Ramos (cell line): ENCODE data around the gene KRT79.
"Not testable (repeated sequence)": the region's sequence is repeated elsewhere in the genome, so short reads cannot be mapped to it uniquely, and the experiment has no call there.

Source experiments
- in situ Hi-C: fragments of 300-500 bp; cut with MboI; formaldehyde crosslinking; loops from one replicate; pipeline ENCODE4 v1.14.3; 2022; ENCODE audit warnings: low sequenced_read_pairs; ENCODE audit not compliant: unreplicated experiment

Gene KRT79

GRCh38 chr12:52862023-52862422 is 27.9 kb upstream of the KRT79 start:
- in situ Hi-C loops, result no loop called here

- in situ Hi-C loops, result no loop called here
Observed at GRCh38 chr12:52861511-52861910, 27.4 kb upstream of the KRT79 start.

DNA sequence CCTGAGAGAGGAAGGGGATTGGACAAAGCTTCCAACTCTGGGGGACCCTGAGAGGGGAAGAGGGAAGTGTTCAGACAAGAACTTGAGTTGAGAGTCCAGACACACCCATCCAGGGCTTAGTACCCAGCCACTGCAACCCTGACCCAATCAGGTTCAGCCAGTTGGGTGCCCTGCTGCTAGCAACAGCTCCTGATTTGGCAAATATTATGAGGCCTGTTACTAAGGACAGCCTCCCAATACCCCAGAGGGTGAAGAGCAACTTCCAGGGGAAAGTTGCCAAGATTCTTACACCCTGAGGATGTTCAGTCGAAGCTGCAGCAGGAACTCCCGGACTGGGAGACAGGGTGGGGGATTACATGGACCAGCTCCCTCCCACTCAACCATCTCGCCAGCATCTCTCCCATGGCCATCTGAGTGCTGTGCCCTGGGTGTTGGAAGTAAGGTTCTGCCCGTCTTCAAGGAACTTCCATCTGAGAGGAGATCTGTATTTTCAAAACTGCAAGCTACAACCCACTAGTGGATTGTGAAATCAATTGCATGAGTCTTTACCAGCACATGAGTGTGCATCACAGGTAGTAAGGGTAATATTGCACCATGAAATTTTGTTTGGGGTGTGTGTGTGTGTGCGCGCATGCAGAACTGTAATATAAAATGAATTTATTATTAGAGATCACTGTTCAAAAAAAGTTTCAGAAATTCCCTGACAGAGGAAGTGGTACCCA is 26.2 kb upstream of the KRT79 start:
- in situ Hi-C loops, result no loop called here

DNA sequence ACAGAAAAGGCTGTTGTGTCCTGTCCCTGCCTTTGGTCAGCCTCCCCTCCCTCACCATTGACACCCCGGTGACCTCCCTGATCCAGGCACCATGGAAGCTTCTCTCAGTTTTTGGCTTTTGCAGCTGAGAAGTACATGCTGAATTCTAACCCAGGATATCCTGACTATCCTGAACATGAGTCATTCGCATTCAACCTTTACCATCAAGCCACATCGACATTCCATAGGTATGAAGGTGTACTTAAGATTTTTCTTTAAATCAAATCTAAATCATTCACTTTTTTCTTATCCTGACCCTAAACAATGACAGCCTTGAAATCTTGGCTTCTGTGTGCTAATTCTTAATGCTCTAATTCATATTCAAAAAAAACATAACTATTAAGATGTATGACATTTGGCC is 23.4 kb upstream of the KRT79 start:
- in situ Hi-C loops, result no loop called here

DNA sequence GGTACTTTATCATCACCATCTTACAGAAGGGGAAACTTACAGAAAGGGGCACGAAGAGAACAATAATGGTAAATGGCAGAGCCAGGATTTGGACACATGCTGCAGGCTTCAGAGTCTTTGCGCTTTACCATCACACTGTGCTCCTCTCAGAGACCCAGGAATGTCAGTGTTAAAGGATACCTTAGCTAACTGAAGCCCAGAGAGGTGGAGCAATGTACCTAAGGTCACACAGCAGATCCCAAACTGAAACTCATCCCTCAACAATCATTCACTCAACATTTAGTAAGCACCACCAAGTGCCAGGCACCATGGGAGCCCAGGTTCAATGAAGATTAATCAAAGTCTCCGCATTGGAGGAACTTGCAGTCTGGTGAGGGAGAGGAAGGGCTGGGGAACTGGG is 22.7 kb upstream of the KRT79 start:
- in situ Hi-C loops, result no loop called here

- in situ Hi-C loops, result not testable (repeated sequence)
Observed at GRCh38 chr12:52856077-52856476, 22.0 kb upstream of the KRT79 start.

- in situ Hi-C loops, result no loop called here
Observed at GRCh38 chr12:52851787-52852186, 17.7 kb upstream of the KRT79 start.

DNA sequence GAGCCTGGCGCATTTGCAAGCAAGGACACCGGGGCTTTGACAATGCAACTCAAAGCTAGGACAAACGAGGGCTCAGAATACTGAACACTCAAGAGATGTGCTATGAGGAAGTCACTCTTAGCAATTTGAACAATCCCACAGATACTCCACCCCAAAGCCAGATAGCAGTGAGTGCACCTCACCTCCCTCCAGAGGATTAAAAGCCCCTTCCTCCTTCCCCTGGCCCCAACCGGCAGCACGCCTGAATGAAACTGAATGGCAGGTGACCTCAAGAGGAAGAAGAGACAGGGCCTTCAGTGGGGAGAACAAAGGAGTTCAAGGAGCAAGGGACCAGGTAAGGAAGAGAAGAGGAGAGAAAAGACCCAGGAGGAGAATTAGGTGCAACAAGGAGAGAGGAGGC is 16.6 kb upstream of the KRT79 start:
- in situ Hi-C loops, result no loop called here

DNA sequence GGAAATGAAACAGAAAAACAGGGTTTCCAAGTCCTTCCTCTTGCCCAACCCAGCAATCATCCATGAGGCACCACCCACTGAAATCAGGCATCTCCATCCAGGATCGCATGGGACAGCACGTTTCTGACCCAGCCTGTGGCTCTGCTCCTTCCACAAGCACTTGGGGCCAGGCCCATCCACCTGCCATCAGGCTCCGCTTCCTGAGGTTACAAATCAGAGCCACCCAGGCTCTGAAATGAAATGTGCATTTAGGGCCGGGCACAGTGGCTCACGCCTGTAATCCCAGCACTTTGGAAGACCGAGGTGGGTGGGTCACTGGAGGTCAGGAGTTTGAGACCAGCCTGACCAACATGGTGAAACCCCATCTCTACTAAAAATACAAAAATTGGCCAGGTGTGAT is 15.4 kb upstream of the KRT79 start:
- in situ Hi-C loops, result no loop called here

DNA sequence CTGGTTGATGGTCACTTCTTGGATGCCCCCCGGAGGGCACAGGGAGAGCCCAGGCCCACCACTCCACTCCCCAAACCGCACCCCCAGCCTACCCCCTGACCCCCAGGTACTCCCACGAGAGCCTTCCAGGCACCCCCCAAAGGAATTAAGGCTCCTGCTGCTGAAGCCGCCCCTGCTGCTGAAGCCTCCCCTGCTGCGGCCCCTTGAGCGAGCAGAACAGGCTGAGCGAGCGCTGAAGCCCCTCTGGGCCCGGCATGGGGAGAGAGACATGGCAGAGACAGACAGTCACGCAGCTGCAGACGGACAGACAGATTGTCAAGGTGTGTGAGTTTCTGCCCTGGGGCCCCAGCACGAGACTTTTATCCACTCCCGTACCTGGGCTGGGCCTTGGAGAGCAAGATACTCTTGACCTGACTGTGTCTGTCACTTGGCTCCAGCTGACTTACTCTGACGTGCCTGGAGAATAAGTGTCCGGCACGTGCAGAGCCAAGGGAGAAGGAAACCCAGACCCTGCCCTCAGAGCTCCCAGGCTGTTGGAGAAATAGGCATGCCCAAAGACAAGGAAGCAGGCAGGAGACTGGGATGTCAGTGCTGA is 14.6 kb upstream of the KRT79 start, which contains the start of gene KRT78:
TSS of gene KRT78 (minus strand) at position 334 of the 595 bp plus-strand sequence. CDS start at position 270, 64 bp downstream.
- in situ Hi-C loops, result no loop called here

DNA sequence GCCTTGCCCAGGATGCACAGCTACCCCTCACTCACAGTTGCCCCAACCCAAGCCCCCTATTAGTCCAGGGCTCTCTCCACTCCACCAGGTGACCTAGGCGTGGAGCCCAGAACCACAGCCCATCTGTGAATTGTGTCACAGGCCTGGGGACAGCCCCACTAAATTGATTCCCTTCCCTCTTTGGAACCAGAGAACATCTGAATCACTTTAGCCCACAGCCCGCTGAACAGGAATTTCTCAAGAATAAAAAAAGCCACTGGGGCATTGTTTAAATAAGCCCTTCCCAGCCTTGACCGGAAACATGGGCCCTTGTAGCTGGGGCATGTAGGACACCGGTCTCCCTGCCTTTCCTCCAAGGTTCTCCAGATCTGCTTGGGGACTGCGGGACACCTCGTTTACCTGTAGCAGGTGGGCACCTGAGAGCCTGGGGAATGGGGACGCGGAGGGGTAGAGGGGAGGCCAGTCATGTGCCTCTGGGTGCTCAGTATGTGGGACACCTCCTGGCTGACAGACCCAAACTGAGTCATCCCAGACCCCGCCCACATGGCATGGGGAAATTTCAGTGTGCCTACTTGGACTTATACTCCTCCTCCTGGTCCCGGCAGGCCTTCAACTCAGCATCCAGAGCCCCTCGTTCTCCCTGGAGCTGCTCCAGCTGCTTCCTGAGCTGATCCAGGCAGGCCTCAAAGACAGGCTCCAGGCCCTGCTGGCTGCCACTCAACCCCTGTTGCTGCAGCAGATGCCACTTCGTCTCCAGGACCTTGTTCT is 13.4 kb upstream of the KRT79 start:
- in situ Hi-C loops, result no loop called here

DNA sequence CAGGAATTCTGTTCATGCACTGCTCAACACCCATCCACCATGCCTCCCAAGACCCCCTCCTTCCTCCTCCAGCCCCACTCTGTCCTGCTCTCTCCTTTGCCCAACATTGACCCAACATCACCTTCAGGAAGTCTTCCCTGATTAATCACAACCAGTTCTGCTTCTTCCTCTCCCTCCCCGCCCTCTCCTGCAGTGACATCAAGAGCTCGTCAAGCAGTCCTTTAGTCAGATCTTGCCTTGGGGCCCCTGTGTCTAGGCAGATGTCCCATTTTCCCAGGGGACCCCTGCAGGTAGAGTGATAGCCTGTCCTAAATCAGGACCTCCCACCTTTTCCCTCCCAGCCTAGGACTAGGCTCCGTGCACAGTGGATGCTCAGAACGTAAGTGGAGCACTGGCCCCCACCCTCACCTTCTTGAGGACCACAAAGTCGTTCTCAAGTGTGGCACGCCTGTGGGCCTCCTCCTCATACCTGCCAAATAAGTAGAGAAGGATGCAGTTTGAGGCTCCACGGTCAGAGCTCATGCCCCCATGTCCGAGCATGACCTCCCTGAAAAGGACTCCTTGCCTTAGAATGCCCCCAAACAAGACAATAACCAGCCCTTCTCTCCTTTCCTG is 12.4 kb upstream of the KRT79 start:
- in situ Hi-C loops, result no loop called here

DNA sequence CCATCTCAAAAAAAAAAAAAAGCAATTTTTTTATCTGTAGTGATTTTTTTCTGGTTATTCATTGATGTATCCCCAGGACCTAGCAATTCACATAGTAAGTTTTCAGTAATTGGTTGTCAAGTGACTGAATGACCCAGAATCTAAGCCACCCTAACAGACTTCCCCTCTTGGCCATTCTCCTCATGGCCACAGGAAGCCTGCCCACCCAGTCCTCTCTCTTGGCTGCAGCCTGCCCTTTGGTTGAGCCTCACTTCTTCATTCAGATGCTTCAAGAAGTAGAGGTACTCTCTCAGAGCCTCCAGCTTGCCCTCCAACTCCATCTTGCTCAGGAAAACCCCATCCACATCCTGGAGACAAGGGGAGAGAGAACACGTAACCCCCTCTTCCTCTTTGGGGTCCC is 11.8 kb upstream of the KRT79 start:
- in situ Hi-C loops, result no loop called here

GRCh38 chr12:52844386-52844785 is 10.3 kb upstream of the KRT79 start:
- in situ Hi-C loops, result no loop called here

- in situ Hi-C loops, result no loop called here
Observed at GRCh38 chr12:52839436-52840105, 5.5 kb upstream of the KRT79 start.

GRCh38 chr12:52838609-52839435 is 4.7 kb upstream of the KRT79 start:
- in situ Hi-C loops, result no loop called here

- in situ Hi-C loops, result no loop called here
Observed at GRCh38 chr12:52837781-52838608, 3.9 kb upstream of the KRT79 start.

- in situ Hi-C loops, result no loop called here
Observed at GRCh38 chr12:52837413-52837741, 3.3 kb upstream of the KRT79 start.
